Liver (tissue), 9 donors: Measurements from ENCODE around the gene DGCR8. TPM values are rescaled to one million over a fixed set of nuclear protein-coding genes. Genes with fewer than 3 reads are reported as not detected.
A peak's percentile ranks its signal among the peaks of the same experiment; 100 is the strongest.

ENCODE experiments used
- DNase-seq: peaks from one replicate; pipeline ENCODE4 v3.0.0-alpha.2; 2017; ENCODE audit warnings: low spot score
- H3K27ac ChIP-seq, 2 donors: one replicate each; pipeline ENCODE4 v1.7.0; 2013; ENCODE audit warnings: inconsistent platforms in 2 of 2, low read length in 2 of 2, control low read depth in 1 of 2, low read depth in 1 of 2, mild to moderate bottlenecking in 1 of 2
- H3K27me3 ChIP-seq, 4 donors: one replicate each; pipeline versions ENCODE4 v1.6.1 to v1.7.0; 2013; ENCODE audit warnings: low read length in 3 of 4, inconsistent platforms in 1 of 4, mild to moderate bottlenecking in 1 of 4, moderate library complexity in 1 of 4; ENCODE audit not compliant: control insufficient read depth in 4 of 4, insufficient read depth in 4 of 4
- H3K36me3 ChIP-seq, 4 donors: one replicate each; pipeline versions ENCODE4 v1.6.1 to v1.7.0; 2013; ENCODE audit warnings: low read length in 3 of 4, mild to moderate bottlenecking in 3 of 4, low read depth in 1 of 4, moderate library complexity in 1 of 4; ENCODE audit not compliant: control insufficient read depth in 4 of 4, insufficient read depth in 3 of 4
- H3K4me1 ChIP-seq, 4 donors: one replicate each; pipeline versions ENCODE4 v1.6.1 to v1.7.0; 2013; ENCODE audit warnings: low read length in 3 of 4, mild to moderate bottlenecking in 3 of 4, moderate library complexity in 1 of 4; ENCODE audit not compliant: control insufficient read depth in 4 of 4, insufficient read depth in 4 of 4
- H3K4me3 ChIP-seq, 3 donors: one replicate each; pipeline versions ENCODE4 v1.6.1 to v1.7.0; 2013; ENCODE audit warnings: low read length in 3 of 3, control low read depth in 1 of 3, low read depth in 1 of 3, mild to moderate bottlenecking in 1 of 3
- H3K9ac ChIP-seq, 2 donors: one replicate each; pipeline ENCODE4 v1.7.0; 2013; ENCODE audit warnings: low read length in 2 of 2, mild to moderate bottlenecking in 2 of 2, moderate library complexity in 2 of 2, control low read depth in 1 of 2, low read depth in 1 of 2
- H3K9me3 ChIP-seq, 4 donors: one replicate each; pipeline versions ENCODE4 v1.6.1 to v1.7.0; 2013; ENCODE audit warnings: low read length in 3 of 4; ENCODE audit not compliant: control insufficient read depth in 4 of 4
- EGR1 ChIP-seq, 2 donors: IDR thresholded peaks; 2 replicates each; pipeline ENCODE4 v1.6.1; 2016 to 2018; ENCODE audit warnings: antibody characterized with exemption in 2 of 2, low read depth in 2 of 2
- FOXA1 ChIP-seq: IDR thresholded peaks from 2 replicates; pipeline ENCODE4 v1.6.1; 2016; ENCODE audit warnings: antibody characterized with exemption
- FOXA2 ChIP-seq: IDR thresholded peaks from 2 replicates; pipeline ENCODE4 v1.6.1; 2016; ENCODE audit warnings: antibody characterized with exemption
- GABPA ChIP-seq, 2 donors: IDR thresholded peaks in 1 of 2; conservative IDR thresholded peaks in 1 of 2; 2 replicates each; pipeline ENCODE4 v1.6.1; 2016; ENCODE audit warnings: antibody characterized with exemption in 2 of 2, mild to moderate bottlenecking in 1 of 2, moderate library complexity in 1 of 2
- HNF4A ChIP-seq, 2 donors: conservative IDR thresholded peaks; 2 replicates each; pipeline ENCODE4 v1.6.1; 2016; ENCODE audit warnings: antibody characterized with exemption in 2 of 2, mild to moderate bottlenecking in 2 of 2
- HNF4G ChIP-seq: IDR thresholded peaks from 2 replicates; pipeline ENCODE4 v1.6.1; 2016; ENCODE audit warnings: antibody characterized with exemption
- JUND ChIP-seq, 2 donors: IDR thresholded peaks; 2 replicates each; pipeline ENCODE4 v1.6.1; 2016; ENCODE audit warnings: antibody characterized with exemption in 2 of 2
- MAX ChIP-seq: IDR thresholded peaks from 2 replicates; pipeline ENCODE4 v1.6.1; 2016; ENCODE audit warnings: antibody characterized with exemption
- NR2F2 ChIP-seq: IDR thresholded peaks from 2 replicates; pipeline ENCODE4 v1.6.1; 2016; ENCODE audit warnings: antibody characterized with exemption
- RAD21 ChIP-seq, 2 donors: IDR thresholded peaks; 2 replicates each; pipeline ENCODE4 v1.6.1; 2016; ENCODE audit warnings: antibody characterized with exemption in 2 of 2, mild to moderate bottlenecking in 2 of 2
- RXRA ChIP-seq, 2 donors: IDR thresholded peaks; 2 replicates each; pipeline ENCODE4 v1.6.1; 2017 to 2018; ENCODE audit warnings: antibody characterized with exemption in 2 of 2, mild to moderate bottlenecking in 1 of 2
- SP1 ChIP-seq: IDR thresholded peaks from 2 replicates; pipeline ENCODE4 v1.6.1; 2018; ENCODE audit warnings: antibody characterized with exemption, mild to moderate bottlenecking
- TAF1 ChIP-seq: conservative IDR thresholded peaks from 2 replicates; pipeline ENCODE4 v1.6.1; 2016; ENCODE audit warnings: antibody characterized with exemption, mild to moderate bottlenecking
- YY1 ChIP-seq: IDR thresholded peaks from 2 replicates; pipeline ENCODE4 v1.6.1; 2016; ENCODE audit warnings: antibody characterized with exemption, mild to moderate bottlenecking
- WGBS: extraction: QIAGEN DNeasy Blood & Tissue Kit; methylation state at CpG from one replicate; pipeline ENCODE4 v1.1.7; 2013; 5-methylcytosine and 5-hydroxymethylcytosine counted together
- polyA plus RNA-seq, 2 donors: library from polyadenylated mRNA; stranded (reverse) in 1 of 2; unstranded in 1 of 2; fragments of 200-250 nt in 1 of 2; fragments of >200 nt in 1 of 2; fragmentation: Nextera tagmentation in 1 of 2; extraction: Ambion mirVana in 1 of 2; gene quantifications; one replicate each; pipeline versions ENCODE4 v1.2.1 to v1.2.3, GENCODE V29; 2013 to 2015
- total RNA-seq, 2 donors: library from RNA; depleted of rRNA; stranded (reverse); fragments of >200 nt; gene quantifications; one replicate each; pipeline ENCODE4 v1.2.3, GENCODE V29; 2014
- TF ChIP-seq, protein P1 (sequence below): IDR thresholded peaks from 2 replicates; pipeline ENCODE4 v1.6.1; 2016; ENCODE audit warnings: antibody characterized with exemption, mild to moderate bottlenecking
- TF ChIP-seq, protein P2 (sequence below): IDR thresholded peaks from 2 replicates; pipeline ENCODE4 v1.6.1; 2016; ENCODE audit warnings: antibody characterized with exemption
- TF ChIP-seq, protein P3 (sequence below): fragments of 150-350 bp; IDR thresholded peaks from 2 replicates; pipeline ENCODE4 v1.5.1; 2017; ENCODE audit warnings: improper control_type of control experiment, low read depth, low read length; ENCODE audit not compliant: missing input control
- TF ChIP-seq, protein P4 (sequence below): IDR thresholded peaks from 2 replicates; pipeline ENCODE4 v1.6.1; 2016; ENCODE audit warnings: antibody characterized with exemption
- donor health status: healthy.
- donor health status: healthy.
- donor health status: healthy.
- donor health status: healthy.
- donor health status: healthy.

DGCR8 gene
- total and polyA plus RNA-seq, 4 donors = 7.9 to 27.1 (median 15.8) TPM

DNA sequence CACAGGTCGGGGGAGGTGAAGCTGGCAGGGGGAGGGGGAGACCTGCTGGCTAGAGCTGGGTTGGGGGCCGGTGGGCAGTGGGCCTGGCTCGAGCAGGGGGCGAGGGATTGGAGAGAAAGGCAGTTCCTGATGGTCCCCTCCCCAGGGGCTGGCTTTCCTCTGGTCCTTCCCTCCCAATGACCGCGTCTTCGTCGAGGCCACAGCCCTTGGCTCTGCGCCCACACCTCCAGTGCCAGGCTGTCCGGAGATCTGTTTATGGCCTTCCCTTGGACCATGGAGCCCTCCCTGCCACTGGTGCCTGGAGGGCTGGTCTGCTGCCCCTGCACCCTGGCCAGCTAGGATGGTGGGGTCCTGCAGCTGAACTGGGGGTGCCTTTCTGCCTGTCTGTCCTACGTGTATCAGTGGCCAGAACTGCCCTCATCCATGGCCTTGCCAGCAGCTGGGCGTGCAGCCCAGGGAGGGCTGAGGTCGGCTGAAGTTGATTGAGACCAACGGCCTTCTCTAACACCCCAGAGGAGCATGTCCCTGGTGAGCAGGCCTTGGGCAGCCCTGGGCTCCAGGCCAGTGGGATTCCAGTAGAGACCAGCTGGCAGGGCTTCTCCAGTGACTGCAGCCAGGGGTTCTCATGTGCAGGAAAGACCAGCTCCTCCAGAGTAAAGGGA, 46.9 kb upstream of the DGCR8 start:
- Histone ChIP-seq H3K9ac (no peak overlapping the region), H3K4me3 (no peak overlapping the region), H3K9me3 (no peaks in the 10 kb centered on the region), H3K27me3 (no peaks in the 10 kb centered on the region), H3K27ac (peak overlapping the region; percentile 72 to 90), H3K4me1 (peaks cover 13 to 25% (median 19%) of the 10 kb centered on the region in 4 donors), H3K36me3 (peaks cover 0 to 9% (median 5%) of the 10 kb centered on the region in 4 donors)
- WGBS = 31% methylated on average over 14 of the region's 14 CpGs
- DNase-seq = no peak
- TF ChIP-seq TAF1 = no peak
- TF ChIP-seq JUND (IDR thresholded peaks at IDR 0.05) = no peak
- no peak for TF ChIP-seq FOXA1
- peak; percentile 52 for TF ChIP-seq YY1
- TF ChIP-seq HNF4A (conservative IDR thresholded peaks at IDR 0.05) = peak; percentile 39 to 66
- no peak for TF ChIP-seq HNF4G
- TF ChIP-seq SP1 = peak; percentile 50
- TF ChIP-seq, protein P1, sequence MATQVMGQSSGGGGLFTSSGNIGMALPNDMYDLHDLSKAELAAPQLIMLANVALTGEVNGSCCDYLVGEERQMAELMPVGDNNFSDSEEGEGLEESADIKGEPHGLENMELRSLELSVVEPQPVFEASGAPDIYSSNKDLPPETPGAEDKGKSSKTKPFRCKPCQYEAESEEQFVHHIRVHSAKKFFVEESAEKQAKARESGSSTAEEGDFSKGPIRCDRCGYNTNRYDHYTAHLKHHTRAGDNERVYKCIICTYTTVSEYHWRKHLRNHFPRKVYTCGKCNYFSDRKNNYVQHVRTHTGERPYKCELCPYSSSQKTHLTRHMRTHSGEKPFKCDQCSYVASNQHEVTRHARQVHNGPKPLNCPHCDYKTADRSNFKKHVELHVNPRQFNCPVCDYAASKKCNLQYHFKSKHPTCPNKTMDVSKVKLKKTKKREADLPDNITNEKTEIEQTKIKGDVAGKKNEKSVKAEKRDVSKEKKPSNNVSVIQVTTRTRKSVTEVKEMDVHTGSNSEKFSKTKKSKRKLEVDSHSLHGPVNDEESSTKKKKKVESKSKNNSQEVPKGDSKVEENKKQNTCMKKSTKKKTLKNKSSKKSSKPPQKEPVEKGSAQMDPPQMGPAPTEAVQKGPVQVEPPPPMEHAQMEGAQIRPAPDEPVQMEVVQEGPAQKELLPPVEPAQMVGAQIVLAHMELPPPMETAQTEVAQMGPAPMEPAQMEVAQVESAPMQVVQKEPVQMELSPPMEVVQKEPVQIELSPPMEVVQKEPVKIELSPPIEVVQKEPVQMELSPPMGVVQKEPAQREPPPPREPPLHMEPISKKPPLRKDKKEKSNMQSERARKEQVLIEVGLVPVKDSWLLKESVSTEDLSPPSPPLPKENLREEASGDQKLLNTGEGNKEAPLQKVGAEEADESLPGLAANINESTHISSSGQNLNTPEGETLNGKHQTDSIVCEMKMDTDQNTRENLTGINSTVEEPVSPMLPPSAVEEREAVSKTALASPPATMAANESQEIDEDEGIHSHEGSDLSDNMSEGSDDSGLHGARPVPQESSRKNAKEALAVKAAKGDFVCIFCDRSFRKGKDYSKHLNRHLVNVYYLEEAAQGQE = no peak
- no peak for TF ChIP-seq GABPA (IDR thresholded peaks at IDR 0.05 in 1 of 2, conservative IDR thresholded peaks at IDR 0.05 in 1 of 2)
- no peak for TF ChIP-seq NR2F2
- TF ChIP-seq RXRA (IDR thresholded peaks at IDR 0.05) = peak; percentile 89 to 94
- no peak for TF ChIP-seq FOXA2
- TF ChIP-seq, protein P2, sequence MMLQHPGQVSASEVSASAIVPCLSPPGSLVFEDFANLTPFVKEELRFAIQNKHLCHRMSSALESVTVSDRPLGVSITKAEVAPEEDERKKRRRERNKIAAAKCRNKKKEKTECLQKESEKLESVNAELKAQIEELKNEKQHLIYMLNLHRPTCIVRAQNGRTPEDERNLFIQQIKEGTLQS = no peak
- TF ChIP-seq MAX = no peak
- TF ChIP-seq EGR1 (IDR thresholded peaks at IDR 0.05; ENCODE audit: low read depth in 2 of 2) = no peak
- TF ChIP-seq, protein P3, sequence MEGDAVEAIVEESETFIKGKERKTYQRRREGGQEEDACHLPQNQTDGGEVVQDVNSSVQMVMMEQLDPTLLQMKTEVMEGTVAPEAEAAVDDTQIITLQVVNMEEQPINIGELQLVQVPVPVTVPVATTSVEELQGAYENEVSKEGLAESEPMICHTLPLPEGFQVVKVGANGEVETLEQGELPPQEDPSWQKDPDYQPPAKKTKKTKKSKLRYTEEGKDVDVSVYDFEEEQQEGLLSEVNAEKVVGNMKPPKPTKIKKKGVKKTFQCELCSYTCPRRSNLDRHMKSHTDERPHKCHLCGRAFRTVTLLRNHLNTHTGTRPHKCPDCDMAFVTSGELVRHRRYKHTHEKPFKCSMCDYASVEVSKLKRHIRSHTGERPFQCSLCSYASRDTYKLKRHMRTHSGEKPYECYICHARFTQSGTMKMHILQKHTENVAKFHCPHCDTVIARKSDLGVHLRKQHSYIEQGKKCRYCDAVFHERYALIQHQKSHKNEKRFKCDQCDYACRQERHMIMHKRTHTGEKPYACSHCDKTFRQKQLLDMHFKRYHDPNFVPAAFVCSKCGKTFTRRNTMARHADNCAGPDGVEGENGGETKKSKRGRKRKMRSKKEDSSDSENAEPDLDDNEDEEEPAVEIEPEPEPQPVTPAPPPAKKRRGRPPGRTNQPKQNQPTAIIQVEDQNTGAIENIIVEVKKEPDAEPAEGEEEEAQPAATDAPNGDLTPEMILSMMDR = no peak
- TF ChIP-seq, protein P4, sequence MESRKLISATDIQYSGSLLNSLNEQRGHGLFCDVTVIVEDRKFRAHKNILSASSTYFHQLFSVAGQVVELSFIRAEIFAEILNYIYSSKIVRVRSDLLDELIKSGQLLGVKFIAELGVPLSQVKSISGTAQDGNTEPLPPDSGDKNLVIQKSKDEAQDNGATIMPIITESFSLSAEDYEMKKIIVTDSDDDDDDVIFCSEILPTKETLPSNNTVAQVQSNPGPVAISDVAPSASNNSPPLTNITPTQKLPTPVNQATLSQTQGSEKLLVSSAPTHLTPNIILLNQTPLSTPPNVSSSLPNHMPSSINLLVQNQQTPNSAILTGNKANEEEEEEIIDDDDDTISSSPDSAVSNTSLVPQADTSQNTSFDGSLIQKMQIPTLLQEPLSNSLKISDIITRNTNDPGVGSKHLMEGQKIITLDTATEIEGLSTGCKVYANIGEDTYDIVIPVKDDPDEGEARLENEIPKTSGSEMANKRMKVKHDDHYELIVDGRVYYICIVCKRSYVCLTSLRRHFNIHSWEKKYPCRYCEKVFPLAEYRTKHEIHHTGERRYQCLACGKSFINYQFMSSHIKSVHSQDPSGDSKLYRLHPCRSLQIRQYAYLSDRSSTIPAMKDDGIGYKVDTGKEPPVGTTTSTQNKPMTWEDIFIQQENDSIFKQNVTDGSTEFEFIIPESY = no peak
- peak in 1 of 2 donors; percentile 41 for TF ChIP-seq RAD21 (IDR thresholded peaks at IDR 0.05)
